Measurements from ENCODE around the gene TECRL.

TECRL gene

GRCh38 chr4:64409300-64409699 lies at the start of gene TECRL:
Gene TECRL (minus strand): TSS chr4:64409450. CDS start chr4:64409351, 99 bp downstream.
- no peak for DNase-seq

- DNase-seq = no peak
Observed at GRCh38 chr4:64432674-64433073, 23.4 kb upstream of the TECRL start.

- no peak for DNase-seq
Observed at GRCh38 chr4:64430933-64431332, 21.7 kb upstream of the TECRL start.

- no peak for DNase-seq
Observed at GRCh38 chr4:64417974-64418373, 8.7 kb upstream of the TECRL start.

GRCh38 chr4:64407000-64407399 lies 2.2 kb downstream of the TECRL start:
- DNase-seq = no peak

GRCh38 chr4:64405761-64406160 lies 3.5 kb downstream of the TECRL start:
- DNase-seq = no peak

- DNase-seq = no peak
Observed at GRCh38 chr4:64402684-64403083, 6.6 kb downstream of the TECRL start.

GRCh38 chr4:64399313-64400109 lies 9.7 kb downstream of the TECRL start:
- no peak for DNase-seq

GRCh38 chr4:64394469-64394868 lies 14.8 kb downstream of the TECRL start:
- no peak for DNase-seq

- no peak for DNase-seq
Observed at GRCh38 chr4:64388252-64388651, 21.0 kb downstream of the TECRL start.

- DNase-seq = no peak
Observed at GRCh38 chr4:64385220-64385619, 24.0 kb downstream of the TECRL start.

GRCh38 chr4:64384237-64385203 lies 24.7 kb downstream of the TECRL start:
- no peak for DNase-seq

GRCh38 chr4:64368741-64369140 lies 40.5 kb downstream of the TECRL start:
- DNase-seq = no peak

- no peak for DNase-seq
Observed at GRCh38 chr4:64361399-64361740, 47.9 kb downstream of the TECRL start.

GRCh38 chr4:64360664-64361398 lies 48.4 kb downstream of the TECRL start:
- DNase-seq = no peak

GRCh38 chr4:64359489-64359888 lies 49.8 kb downstream of the TECRL start:
- no peak for DNase-seq

- no peak for DNase-seq
Observed at GRCh38 chr4:64353904-64354303, 55.3 kb downstream of the TECRL start.

GRCh38 chr4:64341711-64342110 lies 67.5 kb downstream of the TECRL start:
- DNase-seq = no peak

- DNase-seq = no peak
Observed at GRCh38 chr4:64340218-64341110, 68.8 kb downstream of the TECRL start.

- no peak for DNase-seq
Observed at GRCh38 chr4:64334964-64335363, 74.3 kb downstream of the TECRL start.

GRCh38 chr4:64330143-64330542 lies 79.1 kb downstream of the TECRL start:
- no peak for DNase-seq

GRCh38 chr4:64327237-64327636 lies 82.0 kb downstream of the TECRL start:
- no peak for DNase-seq

All from CD4-positive, alpha-beta T cell treated with Interleukin-1 beta for 1 hour (primary cell).